GM15510 (cell line): ENCODE data around the gene IGF1R.

Source experiments
- POLR2A ChIP-seq: IDR thresholded peaks from 3 replicates; pipeline ENCODE4 v1.6.1; 2011; ENCODE audit warnings: borderline replicate concordance; ENCODE audit not compliant: insufficient read length; ENCODE audit errors: extremely low read depth

Gene IGF1R

GRCh38 chr15:98770984-98771383 lies 122.6 kb downstream of the IGF1R start:
- TF ChIP-seq POLR2A, result no peak

- no peak for TF ChIP-seq POLR2A
These were observed 123.2 kb downstream of the IGF1R start for GRCh38 chr15:98771541-98771940.

GRCh38 chr15:98772895-98773294 lies 124.6 kb downstream of the IGF1R start:
- TF ChIP-seq POLR2A, result no peak

GRCh38 chr15:98773616-98774015 lies 125.3 kb downstream of the IGF1R start:
- no peak for TF ChIP-seq POLR2A

GRCh38 chr15:98774756-98775497 lies 126.6 kb downstream of the IGF1R start:
- TF ChIP-seq POLR2A, result no peak

- no peak for TF ChIP-seq POLR2A
These were observed 127.3 kb downstream of the IGF1R start for GRCh38 chr15:98775498-98776230.

- no peak for TF ChIP-seq POLR2A
These were observed 128.4 kb downstream of the IGF1R start for GRCh38 chr15:98776607-98777281.

GRCh38 chr15:98777426-98777825 lies 129.1 kb downstream of the IGF1R start:
- no peak for TF ChIP-seq POLR2A

- no peak for TF ChIP-seq POLR2A
These were observed 130.1 kb downstream of the IGF1R start for GRCh38 chr15:98778263-98778959.

- no peak for TF ChIP-seq POLR2A
These were observed 130.6 kb downstream of the IGF1R start for GRCh38 chr15:98778960-98779359.

- TF ChIP-seq POLR2A, result no peak
These were observed 131.2 kb downstream of the IGF1R start for GRCh38 chr15:98779463-98780071.

GRCh38 chr15:98781838-98782237 lies 133.5 kb downstream of the IGF1R start:
- TF ChIP-seq POLR2A, result no peak

- no peak for TF ChIP-seq POLR2A
These were observed 134.5 kb downstream of the IGF1R start for GRCh38 chr15:98782801-98783200.

- no peak for TF ChIP-seq POLR2A
These were observed 137.1 kb downstream of the IGF1R start for GRCh38 chr15:98785431-98785806.
